ENCODE results near the gene EXOC7.

GRCh38 chr17:76036497-76037261 is 66.9 kb downstream of the EXOC7 start:
- TF ChIP-seq ZNF121 (CRISPR knock-in tag; IDR thresholded peaks at IDR 0.05) (no peak), CBFB (CRISPR knock-in tag; IDR thresholded peaks at IDR 0.05; ENCODE audit: low read depth) (no peak), GABPB1 (CRISPR knock-in tag; IDR thresholded peaks at IDR 0.05) (no peak), NR2C2 (CRISPR knock-in tag; IDR thresholded peaks at IDR 0.05) (no peak), SP1 (CRISPR knock-in tag; conservative IDR thresholded peaks at IDR 0.05) (no peak), CTCF (IDR thresholded peaks at IDR 0.05) (no peak), JUN (CRISPR knock-in tag; IDR thresholded peaks at IDR 0.05) (no peak), TEAD4 (CRISPR knock-in tag; IDR thresholded peaks at IDR 0.05) (no peak), E2F4 (CRISPR knock-in tag; IDR thresholded peaks at IDR 0.05; ENCODE audit: borderline replicate concordance, low read depth) (no peak), SMAD4 (CRISPR knock-in tag; IDR thresholded peaks at IDR 0.05) (no peak)

Data from WTC11 (cell line).